A549 (cell line): Measurements from ENCODE around the gene OTX1. TPM values are rescaled to one million over a fixed set of nuclear protein-coding genes. Genes with fewer than 3 reads are reported as not detected.

Source experiments
- ATAC-seq, 2 experiments: fragments of 200-7000 bp in 1 of 2; fragments of >200 bp in 1 of 2; cut with Nextera tagmentation in 1 of 2; cut with Tn5 transposase in 1 of 2; 3 replicates each; pipeline versions ENCODE4 v1.8.0 to v1.9.1; 2018 to 2020; ENCODE audit warnings: mild to moderate bottlenecking in 1 of 2, moderate library complexity in 1 of 2
- CTCF ChIA-PET: fragments of 300-600 bp; sonication (Branson Sonifier 250); formaldehyde crosslinking; extraction: SDS; loops from one replicate; lab custom pipeline; 2021; ENCODE audit warnings: antibody characterized with exemption, inconsistent platforms; lab: Yijun Ruan, JAX
- POLR2A ChIA-PET: fragments of 350-600 bp; formaldehyde crosslinking; extraction: SDS; loops from one replicate; lab custom pipeline; 2021; ENCODE audit warnings: antibody characterized with exemption, inconsistent platforms; lab: Yijun Ruan, JAX
- DNase-seq, 2 experiments: peaks; one replicate each; pipeline versions ENCODE4 v3.0.0 to v3.0.0-alpha.2; 2011 to 2016; ENCODE audit warnings: low read depth in 1 of 2, low spot score in 1 of 2
- FAIRE-seq: peaks from 2 replicates; lab custom pipeline; 2011; peaks lifted over from hg19 to GRCh38; lab: Jason Lieb, UNC
- H3K27ac ChIP-seq, 2 experiments: fragments of >200 bp; sonication (Bioruptor Twin); formaldehyde crosslinking; 3 replicates each; pipeline ENCODE4 v1.5.1; 2016 to 2017
- H3K4me1 ChIP-seq: fragments of >200 bp; sonication (Bioruptor Twin); formaldehyde crosslinking; 3 replicates; pipeline ENCODE4 v1.6.1; 2016
- H3K4me2 ChIP-seq: fragments of >200 bp; sonication (Bioruptor Twin); formaldehyde crosslinking; 3 replicates; pipeline ENCODE4 v1.6.1; 2016
- H3K4me3 ChIP-seq: fragments of >200 bp; sonication (Bioruptor Twin); formaldehyde crosslinking; 3 replicates; pipeline ENCODE4 v1.5.1; 2016
- H3K9me3 ChIP-seq: fragments of >200 bp; sonication (Bioruptor Twin); formaldehyde crosslinking; 3 replicates; pipeline ENCODE4 v1.6.1; 2016
- ATOH8 ChIP-seq: fragments of 250-450 bp; sonication (Bioruptor Pico); IDR thresholded peaks from 2 replicates; pipeline ENCODE4 v1.5.0; 2020; ENCODE audit warnings: low read depth, mild to moderate bottlenecking, moderate library complexity
- BCL3 ChIP-seq: fragments of >200 bp; sonication (Bioruptor Twin); formaldehyde crosslinking; IDR thresholded peaks from 3 replicates; pipeline ENCODE4 v1.6.1; 2016
- BHLHE40 ChIP-seq: IDR thresholded peaks from 2 replicates; pipeline ENCODE4 v1.6.1; 2012; ENCODE audit warnings: low read depth, low read length, inconsistent platforms
- CBX2 ChIP-seq: fragments of 200-600 bp; sonication (generic); IDR thresholded peaks from 2 replicates; pipeline ENCODE4 v1.6.1; 2016; ENCODE audit warnings: low read depth, mild to moderate bottlenecking, borderline replicate concordance
- CTCF ChIP-seq: fragments of >200 bp; sonication (Bioruptor Twin); formaldehyde crosslinking; IDR thresholded peaks from 3 replicates; pipeline ENCODE4 v1.5.1; 2016
- E2F6 ChIP-seq: IDR thresholded peaks from 2 replicates; pipeline ENCODE4 v1.6.1; 2012; ENCODE audit warnings: low read depth, borderline replicate concordance
- EHF ChIP-seq: fragments of 250-450 bp; sonication (Bioruptor Pico); IDR thresholded peaks from 2 replicates; pipeline ENCODE4 v1.5.0; 2020; ENCODE audit warnings: mild to moderate bottlenecking
- EHMT2 ChIP-seq: fragments of 200-600 bp; sonication (generic); IDR thresholded peaks from 2 replicates; pipeline ENCODE4 v1.6.1; 2016; ENCODE audit warnings: antibody characterized with exemption, low read depth, mild to moderate bottlenecking, moderate library complexity
- ELK1 ChIP-seq: fragments of 150-350 bp; IDR thresholded peaks from 2 replicates; pipeline ENCODE4 v1.6.1; 2014; ENCODE audit warnings: low read depth, mild to moderate bottlenecking, low read length
- ESRRA ChIP-seq: fragments of 150-350 bp; IDR thresholded peaks from 2 replicates; pipeline ENCODE4 v1.6.1; 2014; ENCODE audit warnings: mild to moderate bottlenecking, low read length, borderline replicate concordance
- FOSL2 ChIP-seq, 2 experiments: fragments of 450-650 bp in 1 of 2; fragments of >200 bp in 1 of 2; sonication (Bioruptor Twin) in 1 of 2; formaldehyde crosslinking; IDR thresholded peaks; 2 replicates each; pipeline versions ENCODE4 v1.5.0 to v1.6.1; 2016 to 2020; ENCODE audit warnings: mild to moderate bottlenecking in 1 of 2, moderate library complexity in 1 of 2
- HEYL ChIP-seq: fragments of 250-450 bp; sonication (Bioruptor Pico); IDR thresholded peaks from 2 replicates; pipeline ENCODE4 v1.8.0; 2021; ENCODE audit warnings: mild to moderate bottlenecking, moderate library complexity
- HMGXB4 ChIP-seq: fragments of 250-450 bp; sonication (Bioruptor Pico); IDR thresholded peaks from 2 replicates; pipeline ENCODE4 v1.5.0; 2021; ENCODE audit warnings: mild to moderate bottlenecking, moderate library complexity, borderline replicate concordance
- MAFK ChIP-seq: fragments of 450-650 bp; IDR thresholded peaks from 2 replicates; pipeline ENCODE4 v1.6.1; 2014; ENCODE audit not compliant: partially characterized antibody
- MAX ChIP-seq: IDR thresholded peaks from 2 replicates; pipeline ENCODE4 v1.6.1; 2012
- MYC ChIP-seq: IDR thresholded peaks from 2 replicates; pipeline ENCODE4 v1.6.1; 2012; ENCODE audit warnings: mild to moderate bottlenecking, inconsistent platforms, low read length, improper control_type of control experiment, borderline replicate concordance
- NFE2L2 ChIP-seq: fragments of 150-350 bp; conservative IDR thresholded peaks from 2 replicates; pipeline ENCODE4 v1.6.1; 2014; ENCODE audit warnings: low read length
- POLR2A ChIP-seq: IDR thresholded peaks from 2 replicates; pipeline ENCODE4 v1.6.1; 2012; ENCODE audit warnings: mild to moderate bottlenecking, low read length
- POLR2AphosphoS2 ChIP-seq: conservative IDR thresholded peaks from 2 replicates; pipeline ENCODE4 v1.6.1; 2012; ENCODE audit warnings: low read length, improper control_type of control experiment, inconsistent platforms
- RAD21 ChIP-seq, 2 experiments: fragments of >200 bp in 1 of 2; sonication (Bioruptor Twin) in 1 of 2; formaldehyde crosslinking in 1 of 2; IDR thresholded peaks in 1 of 2; conservative IDR thresholded peaks in 1 of 2; 2 replicates in 1 of 2; 3 replicates in 1 of 2; pipeline ENCODE4 v1.6.1; 2012 to 2018; ENCODE audit warnings: inconsistent platforms in 1 of 2
- RCOR1 ChIP-seq: fragments of 150-350 bp; IDR thresholded peaks from 2 replicates; pipeline ENCODE4 v1.6.1; 2014; ENCODE audit warnings: antibody characterized with exemption, low read length, low read depth
- RFX5 ChIP-seq: fragments of 450-650 bp; IDR thresholded peaks from 2 replicates; pipeline ENCODE4 v1.7.1; 2014; ENCODE audit warnings: antibody characterized with exemption, mild to moderate bottlenecking, moderate library complexity
- RNF2 ChIP-seq: fragments of 200-600 bp; sonication (generic); IDR thresholded peaks from 2 replicates; pipeline ENCODE4 v1.6.1; 2016; ENCODE audit warnings: low read depth, mild to moderate bottlenecking, antibody characterized with exemption, moderate library complexity, borderline replicate concordance
- SREBF2 ChIP-seq: fragments of 450-650 bp; IDR thresholded peaks from 2 replicates; pipeline ENCODE4 v1.6.1; 2014; ENCODE audit warnings: mild to moderate bottlenecking, moderate library complexity
- ZC3H11A ChIP-seq: fragments of 450-650 bp; IDR thresholded peaks from 2 replicates; pipeline ENCODE4 v1.6.1; 2014; ENCODE audit warnings: antibody characterized with exemption, mild to moderate bottlenecking
- ZNF302 ChIP-seq: fragments of 250-450 bp; sonication (Bioruptor Pico); IDR thresholded peaks from 2 replicates; pipeline ENCODE4 v1.9.0; 2021; ENCODE audit warnings: inconsistent platforms, mild to moderate bottlenecking, moderate library complexity
- WGBS: methylation state at CpG from one replicate; pipeline ENCODE4 v1.1.6; 2017; ENCODE audit errors: missing lambda C conversion rate; 5-methylcytosine and 5-hydroxymethylcytosine counted together
- polyA plus RNA-seq, 4 experiments: library from polyadenylated mRNA; depleted of rRNA in 3 of 4; stranded (reverse); fragments of >200 nt; fragmentation: RNase III in 1 of 4; extraction: RNeasy Plus Mini Kit Qiagen cat#74134 plus additional on column Dnase treatment in 1 of 4; gene quantifications; 2 replicates in 3 of 4; 3 replicates in 1 of 4; pipeline ENCODE4 v1.2.3, GENCODE V29; 2011 to 2017

The OTX1 gene
- polyA plus RNA-seq, 2 of the 4 experiments (the other 2 are of a cell fraction), result 0.26 to 2.5 TPM

GRCh38 chr2:63066838-63067237 is 16.2 kb downstream of the OTX1 start:
- ATAC-seq, result no peak
- ChIA-PET CTCF (interaction anchor here (1.1 to 1.4 kb wide), 3 partner anchors 8 to 15 kb away, joined by 3 to 4 read pairs (median 4); no protein-coding TSS in a partner anchor), POLR2A (no interaction called here)
- Histone ChIP-seq H3K27ac (no peak overlapping the region), H3K9me3 (no peaks in the 10 kb centered on the region), H3K4me2 (no peak overlapping the region), H3K4me1 (no peaks in the 10 kb centered on the region), H3K4me3 (no peak overlapping the region)
- no peak for DNase-seq
- no peak for FAIRE-seq
- TF ChIP-seq ZNF302 (CRISPR knock-in tag) (no peak), POLR2A (no peak), BCL3 (no peak), RAD21 (conservative IDR thresholded peaks at IDR 0.05 in 1 of 2, IDR thresholded peaks at IDR 0.05 in 1 of 2) (no peak), MYC (no peak), MAX (no peak), BHLHE40 (no peak), RFX5 (no peak), CTCF (no peak), ESRRA (no peak), HEYL (CRISPR knock-in tag) (no peak), MAFK (no peak), EHMT2 (no peak), HMGXB4 (CRISPR knock-in tag) (no peak), SREBF2 (no peak), POLR2AphosphoS2 (no peak), CBX2 (no peak), NFE2L2 (no peak), ZC3H11A (no peak), FOSL2 (IDR thresholded peaks at IDR 0.05) (no peak), FOSL2 (CRISPR knock-in tag; IDR thresholded peaks at IDR 0.05) (no peak)
- WGBS, result 83% methylated on average over 2 of the region's 2 CpGs

- H3K9me3 ChIP-seq, result no peaks in the 10 kb centered on the region
- no peak for TF ChIP-seq HMGXB4 (CRISPR knock-in tag)
- TF ChIP-seq EHF (CRISPR knock-in tag), result no peak
- TF ChIP-seq ELK1, result no peak
- TF ChIP-seq ATOH8 (CRISPR knock-in tag), result no peak
- no peak for TF ChIP-seq EHMT2
- no peak for TF ChIP-seq RCOR1
- no peak for TF ChIP-seq RNF2
- TF ChIP-seq E2F6, result no peak
- TF ChIP-seq MAFK, result no peak
- TF ChIP-seq BCL3, result no peak
Measured at GRCh38 chr2:63071664-63072063, 21.0 kb downstream of the OTX1 start.

More at GRCh38 chr2:63071664-63072063, 21.0 kb downstream of the OTX1 start:
- DNase-seq (no peak), FAIRE-seq (peak; percentile 46), ATAC-seq (peak; percentile 26 to 56; a peak in 3 of 6 replicates)
- no peak overlapping the region for H3K4me2 ChIP-seq
- H3K4me3 ChIP-seq, result no peak overlapping the region
- ChIA-PET POLR2A (no interaction called here), CTCF (no interaction called here)
- 52% methylated on average over 2 of the region's 2 CpGs for WGBS
- H3K27ac ChIP-seq, result no peak overlapping the region
- no peaks in the 10 kb centered on the region for H3K4me1 ChIP-seq
